C4-2B (cell line): ENCODE measurements around the gene TRIM63.

Source experiments
- ZFX ChIP-seq: fragments of 450-650 bp; IDR thresholded peaks from 2 replicates; pipeline ENCODE4 v1.6.1; 2017
- TF ChIP-seq, protein P1 (sequence below): fragments of 450-650 bp; conservative IDR thresholded peaks from 2 replicates; pipeline ENCODE4 v1.5.1; 2017; ENCODE audit warnings: mild to moderate bottlenecking

DNA sequence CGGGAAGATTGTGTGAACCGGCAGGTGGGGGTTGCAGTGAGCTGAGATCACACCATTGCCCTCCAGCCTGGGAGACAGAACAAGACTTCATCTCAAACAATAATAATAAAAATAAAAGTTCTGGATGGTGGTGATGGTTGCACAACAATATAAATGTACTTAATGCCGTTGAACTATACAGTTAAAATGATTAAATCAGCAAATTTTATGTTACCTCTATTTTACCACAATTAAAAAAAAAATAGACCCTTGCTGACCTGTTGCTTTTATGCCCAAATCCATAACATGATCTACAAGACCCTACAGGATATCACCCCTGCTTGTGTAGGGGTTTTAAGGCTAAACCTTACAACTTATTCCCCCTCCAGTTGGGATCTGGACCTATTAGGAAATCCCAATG is 32.4 kb upstream of the TRIM63 start:
- TF ChIP-seq, protein P1, sequence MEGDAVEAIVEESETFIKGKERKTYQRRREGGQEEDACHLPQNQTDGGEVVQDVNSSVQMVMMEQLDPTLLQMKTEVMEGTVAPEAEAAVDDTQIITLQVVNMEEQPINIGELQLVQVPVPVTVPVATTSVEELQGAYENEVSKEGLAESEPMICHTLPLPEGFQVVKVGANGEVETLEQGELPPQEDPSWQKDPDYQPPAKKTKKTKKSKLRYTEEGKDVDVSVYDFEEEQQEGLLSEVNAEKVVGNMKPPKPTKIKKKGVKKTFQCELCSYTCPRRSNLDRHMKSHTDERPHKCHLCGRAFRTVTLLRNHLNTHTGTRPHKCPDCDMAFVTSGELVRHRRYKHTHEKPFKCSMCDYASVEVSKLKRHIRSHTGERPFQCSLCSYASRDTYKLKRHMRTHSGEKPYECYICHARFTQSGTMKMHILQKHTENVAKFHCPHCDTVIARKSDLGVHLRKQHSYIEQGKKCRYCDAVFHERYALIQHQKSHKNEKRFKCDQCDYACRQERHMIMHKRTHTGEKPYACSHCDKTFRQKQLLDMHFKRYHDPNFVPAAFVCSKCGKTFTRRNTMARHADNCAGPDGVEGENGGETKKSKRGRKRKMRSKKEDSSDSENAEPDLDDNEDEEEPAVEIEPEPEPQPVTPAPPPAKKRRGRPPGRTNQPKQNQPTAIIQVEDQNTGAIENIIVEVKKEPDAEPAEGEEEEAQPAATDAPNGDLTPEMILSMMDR, result no peak
- no peak for TF ChIP-seq ZFX
